CD4-positive, CD25-positive, alpha-beta regulatory T cell (primary cell): ENCODE measurements around the gene PIK3CD. TPM values are rescaled to one million over a fixed set of nuclear protein-coding genes. Genes with fewer than 3 reads are reported as not detected.
A peak's percentile ranks its signal among the peaks of the same experiment; 100 is the strongest.

Experiments used
- ATAC-seq, 2 donors: fragments of 150-1000 bp; cut with Tn5 transposase; one replicate each; pipeline ENCODE4 v1.10.0; 2021; ENCODE audit warnings: low read depth in 2 of 2, moderate number of reproducible peaks in 2 of 2, moderate library complexity in 1 of 2
- DNase-seq, 3 donors: peaks; one replicate each; pipeline versions ENCODE4 v3.0.0 to v3.0.0-alpha.2; 2012 to 2022; ENCODE audit warnings: mixed read lengths in 1 of 3
- H3K27ac ChIP-seq: one replicate; pipeline ENCODE4 v1.7.0; 2013; ENCODE audit warnings: mild to moderate bottlenecking, low read length; ENCODE audit not compliant: insufficient read depth, poor library complexity, severe bottlenecking
- H3K27me3 ChIP-seq: one replicate; pipeline ENCODE4 v1.7.0; 2013; ENCODE audit warnings: low read length; ENCODE audit not compliant: control insufficient read depth, insufficient read depth
- H3K36me3 ChIP-seq: one replicate; pipeline ENCODE4 v1.7.0; 2013; ENCODE audit warnings: mild to moderate bottlenecking, low read length, moderate library complexity; ENCODE audit not compliant: control insufficient read depth, insufficient read depth
- H3K4me1 ChIP-seq: 2 replicates; pipeline ENCODE4 v1.7.0; 2013; ENCODE audit warnings: mild to moderate bottlenecking, low read length; ENCODE audit not compliant: insufficient read depth, control insufficient read depth, poor library complexity, severe bottlenecking
- H3K4me3 ChIP-seq: one replicate; pipeline ENCODE4 v1.7.0; 2013; ENCODE audit warnings: low read depth, mild to moderate bottlenecking, low read length, moderate library complexity
- H3K9me3 ChIP-seq, 2 experiments: 1 replicate in 1 of 2; 2 replicates in 1 of 2; pipeline ENCODE4 v1.7.0; 2013; ENCODE audit warnings: low read length in 2 of 2, mild to moderate bottlenecking in 1 of 2, moderate library complexity in 1 of 2; ENCODE audit not compliant: control insufficient read depth in 2 of 2
- H3K27ac Mint-ChIP-seq, 3 donors: one replicate each; pipeline ENCODE4 v1.8.0; 2020 to 2022; ENCODE audit warnings: mild to moderate bottlenecking in 3 of 3, mixed read lengths in 3 of 3, moderate library complexity in 2 of 3
- H3K27me3 Mint-ChIP-seq: one replicate; pipeline ENCODE4 v1.8.0; 2022; ENCODE audit warnings: mild to moderate bottlenecking, mixed read lengths
- H3K36me3 Mint-ChIP-seq: one replicate; pipeline ENCODE4 v1.8.0; 2020; ENCODE audit warnings: mixed read lengths
- H3K4me1 Mint-ChIP-seq, 4 donors: one replicate each; pipeline ENCODE4 v1.8.0; 2020 to 2022; ENCODE audit warnings: mixed read lengths in 4 of 4, mild to moderate bottlenecking in 1 of 4
- H3K4me3 Mint-ChIP-seq, 4 donors: one replicate each; pipeline ENCODE4 v1.8.0; 2020 to 2022; ENCODE audit warnings: mild to moderate bottlenecking in 4 of 4, mixed read lengths in 4 of 4, moderate library complexity in 3 of 4
- H3K9me3 Mint-ChIP-seq, 7 donors: one replicate each; pipeline ENCODE4 v1.8.0; 2020 to 2022; ENCODE audit warnings: mixed read lengths in 7 of 7, mild to moderate bottlenecking in 3 of 7, moderate library complexity in 2 of 7
- polyA plus RNA-seq, 4 donors: library from polyadenylated mRNA; unstranded; fragments of 300-500 nt; fragmentation: Illumina TruSeq; gene quantifications; one replicate each; pipeline ENCODE4 v1.2.3, GENCODE V29; 2021
- total RNA-seq: library from RNA; stranded (reverse); gene quantifications from one replicate; pipeline ENCODE4 v1.2.3, GENCODE V29; 2022

PIK3CD gene
- total and polyA plus RNA-seq, 5 donors from 2014 or later: 47.3 to 187 (median 55.4) TPM

DNA sequence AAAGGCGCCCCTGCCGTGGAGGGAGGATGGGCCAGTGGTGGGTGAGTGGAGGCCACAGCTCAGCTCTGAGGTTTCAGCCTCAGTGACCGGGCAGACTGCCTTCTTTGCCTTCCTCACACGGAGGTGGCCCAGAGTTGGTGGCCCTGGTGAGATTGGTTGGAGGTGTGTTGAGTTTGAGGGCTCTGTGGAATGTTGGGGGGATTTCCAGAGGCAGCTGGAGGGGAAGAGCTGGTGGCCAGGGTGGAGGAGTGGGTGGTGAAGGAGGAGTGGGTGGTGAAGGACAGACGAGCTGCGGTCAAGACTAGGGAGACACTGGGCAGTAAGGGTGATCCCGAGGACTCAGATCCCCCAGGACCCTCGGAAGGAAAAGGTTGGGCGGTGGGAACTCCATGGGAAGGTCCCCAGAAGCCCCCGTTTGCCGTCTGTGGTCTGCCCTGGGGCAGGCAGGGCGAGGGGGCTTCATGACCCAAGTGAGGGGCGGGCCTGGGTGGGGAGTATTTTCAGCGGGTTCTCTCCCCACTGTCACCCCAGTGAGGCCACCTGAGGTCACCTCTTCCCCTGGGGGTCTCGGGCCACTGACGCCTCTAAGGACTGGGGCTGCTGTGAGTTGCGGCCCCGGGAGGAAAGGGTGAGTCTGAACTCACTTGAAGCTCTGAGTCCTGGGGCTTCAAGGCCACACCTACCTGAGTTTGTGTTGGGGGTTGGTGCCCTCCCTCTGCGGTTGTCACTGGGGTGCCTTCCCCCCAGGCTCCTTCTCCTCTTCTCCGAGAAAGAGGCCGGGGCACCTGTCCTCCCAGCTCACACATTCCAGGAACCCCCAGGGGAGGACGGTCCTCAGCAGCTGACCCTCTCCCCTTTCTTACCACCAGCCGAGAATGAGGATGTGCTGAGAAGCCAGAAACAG, 22.7 kb upstream of the PIK3CD start:
- peak overlapping the region; percentile 92 to 98 (median 95) for H3K4me3 Mint-ChIP-seq
- H3K4me3 ChIP-seq: peak overlapping the region; percentile 92

DNA sequence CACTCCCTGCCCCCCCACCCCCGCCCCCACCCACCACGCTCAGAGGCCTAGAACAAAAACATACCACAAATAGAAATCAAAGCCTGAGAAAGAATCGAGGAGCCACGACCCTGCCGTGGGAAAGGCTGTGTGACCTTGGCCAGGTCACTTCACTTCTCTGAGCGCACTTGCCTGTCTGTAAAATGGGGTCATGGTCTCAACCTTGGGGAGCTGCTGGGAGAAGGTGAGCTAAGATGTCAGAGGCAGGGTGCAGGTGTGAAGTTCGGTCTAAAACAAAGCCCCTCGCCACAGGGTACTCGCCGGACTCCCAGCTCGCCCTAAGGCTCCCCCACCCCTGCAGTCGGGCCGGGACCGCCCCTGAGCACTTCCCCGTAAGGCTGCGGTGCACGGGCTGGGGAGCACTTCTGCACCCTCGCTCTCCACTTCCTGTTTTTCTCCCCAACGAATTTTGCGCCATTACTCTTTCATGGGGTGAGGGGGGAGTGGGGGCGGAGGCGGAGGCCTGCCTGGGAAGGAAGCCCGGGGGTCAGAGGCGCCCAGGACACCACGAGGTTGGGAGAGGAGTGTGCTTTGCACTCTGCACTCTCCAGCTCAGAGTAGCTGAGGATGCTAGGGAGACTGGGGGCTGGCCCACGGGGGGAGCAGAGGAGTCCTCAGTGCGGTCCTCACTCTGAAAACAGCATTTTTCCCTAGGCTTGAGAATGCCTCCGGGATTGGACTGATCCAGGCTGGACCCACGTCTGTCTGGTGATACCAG, 21.9 kb upstream of the PIK3CD start:
- peaks cover 63% of the 10 kb centered on the region for H3K4me1 ChIP-seq
- H3K4me1 Mint-ChIP-seq: peaks cover 10 to 77% (median 44%) of the 10 kb centered on the region in 4 donors

More for the DNA sequence above, 22.7 kb upstream of the PIK3CD start:
- no peaks in the 10 kb centered on the region for H3K9me3 Mint-ChIP-seq
- peaks cover 12% of the 10 kb centered on the region for H3K27me3 Mint-ChIP-seq
- H3K27me3 ChIP-seq: no peaks in the 10 kb centered on the region
- no peaks in the 10 kb centered on the region for H3K9me3 ChIP-seq
- H3K36me3 ChIP-seq: peaks cover 7% of the 10 kb centered on the region
- peak overlapping the region; percentile 82 for H3K27ac ChIP-seq
- peak; percentile 54 to 94 (median 72) for DNase-seq
- peaks cover 61% of the 10 kb centered on the region for H3K4me1 ChIP-seq
- peaks cover 10 to 71% (median 40%) of the 10 kb centered on the region in 4 donors for H3K4me1 Mint-ChIP-seq
- ATAC-seq: peak; percentile 56
- H3K27ac Mint-ChIP-seq: peak overlapping the region; percentile 94 to 99 (median 96)
- H3K36me3 Mint-ChIP-seq: peaks cover 13% of the 10 kb centered on the region

DNA sequence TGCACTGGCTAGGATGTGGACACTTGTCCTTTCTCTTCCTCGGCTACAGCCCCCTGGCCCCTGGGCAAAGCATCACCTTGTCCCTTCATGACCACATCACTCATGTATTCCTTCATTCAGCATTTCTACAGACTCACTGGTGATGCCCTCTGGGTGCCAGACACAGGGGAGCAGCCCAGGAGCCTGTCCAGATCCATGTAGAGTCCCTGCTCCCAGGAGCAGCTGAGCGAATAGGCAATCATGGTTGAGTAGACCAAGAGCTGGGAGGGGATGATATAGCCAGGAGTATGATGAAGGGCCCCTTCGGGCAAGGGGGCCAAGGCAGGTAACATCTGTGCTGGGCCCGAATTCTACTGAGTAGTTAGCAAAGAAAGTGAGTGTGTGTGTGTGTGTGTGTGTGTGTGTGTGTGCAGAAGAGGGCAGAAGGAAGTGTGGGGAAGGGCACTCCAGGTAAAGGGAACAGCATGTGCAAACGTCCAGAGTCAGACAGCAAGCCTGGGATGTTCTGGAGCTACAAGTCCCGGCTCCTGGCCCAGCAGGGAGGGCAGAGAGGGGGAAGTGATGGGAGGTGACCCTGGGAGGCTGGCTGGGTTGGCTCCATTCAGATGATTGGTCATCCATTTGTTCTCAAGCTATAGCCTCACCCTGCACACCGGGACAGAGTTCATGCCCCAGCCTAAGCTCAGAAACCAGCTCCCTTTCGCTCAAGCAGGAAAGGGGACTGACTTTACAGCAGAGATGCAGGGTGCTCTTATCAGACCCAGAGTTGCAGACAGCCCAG, 21.0 kb upstream of the PIK3CD start:
- Histone ChIP-seq H3K9me3 (no peaks in the 10 kb centered on the region), H3K4me1 (peaks cover 68% of the 10 kb centered on the region), H3K4me3 (peak overlapping the region; percentile 92), H3K27me3 (no peaks in the 10 kb centered on the region), H3K36me3 (peaks cover 12% of the 10 kb centered on the region), H3K27ac (peak overlapping the region; percentile 82)
- Mint-ChIP-seq H3K27me3 (no peaks in the 10 kb centered on the region), H3K9me3 (no peaks in the 10 kb centered on the region), H3K36me3 (peaks cover 24% of the 10 kb centered on the region), H3K27ac (peak overlapping the region; percentile 94 to 99 (median 96)), H3K4me3 (peak overlapping the region; percentile 92 to 98 (median 95)), H3K4me1 (peaks cover 10 to 86% (median 51%) of the 10 kb centered on the region in 4 donors)
- DNase-seq (peak in 2 of 3 donors; percentile 30 to 54), ATAC-seq (no peak)

More for the DNA sequence above, 21.9 kb upstream of the PIK3CD start:
- Histone ChIP-seq H3K36me3 (peaks cover 12% of the 10 kb centered on the region), H3K27me3 (no peaks in the 10 kb centered on the region), H3K27ac (peak overlapping the region; percentile 82), H3K9me3 (no peaks in the 10 kb centered on the region), H3K4me3 (peak overlapping the region; percentile 92)
- peaks cover 16% of the 10 kb centered on the region for H3K36me3 Mint-ChIP-seq
- H3K9me3 Mint-ChIP-seq: no peaks in the 10 kb centered on the region
- H3K27me3 Mint-ChIP-seq: peaks cover 4% of the 10 kb centered on the region
- H3K27ac Mint-ChIP-seq: peak overlapping the region; percentile 94 to 99 (median 96)
- peak; percentile 56 to 59 for ATAC-seq
- DNase-seq: peak; percentile 57 to 94 (median 77)
- peak overlapping the region; percentile 92 to 98 (median 95) for H3K4me3 Mint-ChIP-seq

DNA sequence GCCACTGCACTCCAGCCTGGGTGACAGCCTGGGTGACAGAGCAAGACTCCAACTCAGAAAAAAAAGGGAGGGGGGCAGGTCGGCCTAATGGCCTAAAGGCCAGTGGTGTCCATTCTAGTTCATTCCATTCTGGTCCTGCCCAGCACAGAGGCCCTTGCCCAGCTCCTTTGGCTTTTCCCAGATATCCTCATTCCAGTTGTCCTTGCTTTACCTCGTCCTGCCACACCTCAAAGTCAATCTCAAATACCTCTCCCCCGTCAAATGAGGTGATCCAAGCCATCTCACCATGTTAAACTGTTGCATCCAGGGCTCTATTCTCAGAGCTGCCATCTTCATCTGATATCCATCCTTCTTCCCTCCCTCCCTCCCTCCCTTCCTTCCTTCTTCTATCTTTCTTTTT, 19.9 kb upstream of the PIK3CD start:
- peak overlapping the region; percentile 59 for H3K4me3 ChIP-seq
- H3K27ac ChIP-seq: no peak overlapping the region
- peaks cover 15% of the 10 kb centered on the region for H3K36me3 ChIP-seq
- no peaks in the 10 kb centered on the region for H3K27me3 ChIP-seq
- ATAC-seq (no peak), DNase-seq (no peak)
- no peaks in the 10 kb centered on the region for H3K9me3 ChIP-seq
- Mint-ChIP-seq H3K36me3 (peaks cover 28% of the 10 kb centered on the region), H3K27ac (peak overlapping the region; percentile 94 to 99 (median 96)), H3K27me3 (no peaks in the 10 kb centered on the region), H3K9me3 (no peaks in the 10 kb centered on the region), H3K4me3 (peak overlapping the region; percentile 92 to 98 (median 95)), H3K4me1 (peaks cover 10 to 86% (median 50%) of the 10 kb centered on the region in 4 donors)
- H3K4me1 ChIP-seq: peaks cover 64% of the 10 kb centered on the region

DNA sequence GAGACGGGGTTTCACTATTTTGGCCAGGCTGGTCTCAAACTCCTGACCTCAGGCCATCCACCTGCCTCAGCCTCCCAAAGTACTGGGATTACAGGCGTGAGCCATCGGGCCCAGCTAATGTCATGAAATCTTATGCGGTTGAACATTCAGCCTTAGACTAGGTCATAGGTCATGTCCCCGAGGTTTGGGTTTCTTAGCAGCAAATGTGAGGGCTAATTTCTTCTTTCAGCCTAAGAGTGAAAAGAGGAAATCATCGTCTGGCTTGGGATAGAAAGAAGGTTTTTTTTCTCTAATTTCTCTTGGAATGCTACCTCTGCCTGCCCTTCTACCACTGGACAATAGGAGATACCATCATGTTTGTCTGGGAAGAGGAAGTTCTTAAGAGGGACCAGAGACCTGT, 18.0 kb upstream of the PIK3CD start:
- no peak for ATAC-seq

DNA sequence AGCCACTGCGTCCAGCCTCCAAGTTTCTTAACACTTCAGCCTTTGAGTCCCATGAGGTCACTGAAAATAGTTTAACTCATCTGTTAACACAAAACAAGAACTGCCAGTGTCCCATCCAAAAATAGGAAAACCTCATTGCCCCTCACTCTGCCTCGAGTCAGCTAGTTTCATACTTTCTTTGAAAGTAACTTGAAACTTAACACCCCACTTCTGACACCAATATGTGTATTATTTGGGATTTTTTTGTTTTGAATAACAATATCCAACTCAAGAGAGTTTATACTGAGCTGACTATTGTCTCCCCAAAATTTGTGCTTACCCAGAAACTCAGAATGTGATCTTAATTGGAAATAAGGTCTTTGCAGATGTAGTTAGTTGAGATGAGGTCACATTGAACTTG, 16.9 kb upstream of the PIK3CD start:
- no peak overlapping the region for H3K4me3 ChIP-seq
- H3K4me1 ChIP-seq: peaks cover 46% of the 10 kb centered on the region
- Mint-ChIP-seq H3K27me3 (no peaks in the 10 kb centered on the region), H3K36me3 (peaks cover 31% of the 10 kb centered on the region), H3K4me3 (peak overlapping the region; percentile 19 to 94 (median 33)), H3K4me1 (peaks cover 12 to 87% (median 41%) of the 10 kb centered on the region in 4 donors), H3K9me3 (no peaks in the 10 kb centered on the region), H3K27ac (peak overlapping the region in 1 of 3 donors; percentile 94)
- DNase-seq: no peak
- peaks cover 22% of the 10 kb centered on the region for H3K36me3 ChIP-seq
- H3K27me3 ChIP-seq: no peaks in the 10 kb centered on the region
- no peak overlapping the region for H3K27ac ChIP-seq
- ATAC-seq: no peak
- no peaks in the 10 kb centered on the region for H3K9me3 ChIP-seq

More for the DNA sequence above, 18.0 kb upstream of the PIK3CD start:
- Histone ChIP-seq H3K4me3 (peak overlapping the region; percentile 37), H3K36me3 (peaks cover 22% of the 10 kb centered on the region), H3K27me3 (no peaks in the 10 kb centered on the region), H3K9me3 (no peaks in the 10 kb centered on the region), H3K4me1 (peaks cover 46% of the 10 kb centered on the region), H3K27ac (no peak overlapping the region)
- Mint-ChIP-seq H3K9me3 (no peaks in the 10 kb centered on the region), H3K4me3 (peak overlapping the region; percentile 33 to 98 (median 84)), H3K27ac (peak overlapping the region; percentile 59 to 94 (median 60)), H3K27me3 (no peaks in the 10 kb centered on the region), H3K4me1 (peaks cover 9 to 84% (median 43%) of the 10 kb centered on the region in 4 donors), H3K36me3 (peaks cover 32% of the 10 kb centered on the region)
- DNase-seq: no peak

DNA sequence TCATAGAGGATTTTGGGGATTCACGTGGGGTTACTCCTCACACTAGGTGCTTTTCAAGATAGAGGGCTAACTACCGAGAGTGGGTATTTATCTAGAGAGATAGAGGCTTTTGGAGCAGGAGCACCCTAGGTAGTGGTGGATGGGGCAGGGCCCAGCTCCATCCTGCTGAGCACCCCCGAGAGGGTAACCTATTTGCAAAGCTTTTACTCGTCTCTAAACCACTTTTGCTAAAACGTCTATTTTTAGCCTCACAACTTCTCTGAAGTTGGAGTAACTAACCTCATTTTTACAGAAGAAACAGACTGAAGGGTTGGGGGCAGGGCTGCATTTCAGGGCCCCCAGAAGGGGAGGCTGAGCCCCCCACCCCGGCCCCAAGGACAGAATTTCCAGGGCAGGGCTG, 12.3 kb upstream of the PIK3CD start:
- no peaks in the 10 kb centered on the region for H3K27me3 ChIP-seq
- H3K27ac Mint-ChIP-seq: peak overlapping the region in 2 of 3 donors; percentile 52 to 68
- no peaks in the 10 kb centered on the region for H3K27me3 Mint-ChIP-seq
- peak overlapping the region in 2 of 4 donors; percentile 38 to 53 for H3K4me3 Mint-ChIP-seq
- ATAC-seq (no peak), DNase-seq (no peak)
- H3K4me1 ChIP-seq: peaks cover 34% of the 10 kb centered on the region
- peaks cover 8 to 81% (median 40%) of the 10 kb centered on the region in 4 donors for H3K4me1 Mint-ChIP-seq
- peaks cover 26% of the 10 kb centered on the region for H3K36me3 ChIP-seq
- H3K27ac ChIP-seq: no peak overlapping the region
- H3K9me3 ChIP-seq: no peaks in the 10 kb centered on the region
- peaks cover 34% of the 10 kb centered on the region for H3K36me3 Mint-ChIP-seq
- H3K9me3 Mint-ChIP-seq: no peaks in the 10 kb centered on the region
- no peak overlapping the region for H3K4me3 ChIP-seq
